Measurements from ENCODE around the gene KPRP. TPM values are rescaled to one million over a fixed set of nuclear protein-coding genes. Genes with fewer than 3 reads are reported as not detected.

KPRP gene, protein sequence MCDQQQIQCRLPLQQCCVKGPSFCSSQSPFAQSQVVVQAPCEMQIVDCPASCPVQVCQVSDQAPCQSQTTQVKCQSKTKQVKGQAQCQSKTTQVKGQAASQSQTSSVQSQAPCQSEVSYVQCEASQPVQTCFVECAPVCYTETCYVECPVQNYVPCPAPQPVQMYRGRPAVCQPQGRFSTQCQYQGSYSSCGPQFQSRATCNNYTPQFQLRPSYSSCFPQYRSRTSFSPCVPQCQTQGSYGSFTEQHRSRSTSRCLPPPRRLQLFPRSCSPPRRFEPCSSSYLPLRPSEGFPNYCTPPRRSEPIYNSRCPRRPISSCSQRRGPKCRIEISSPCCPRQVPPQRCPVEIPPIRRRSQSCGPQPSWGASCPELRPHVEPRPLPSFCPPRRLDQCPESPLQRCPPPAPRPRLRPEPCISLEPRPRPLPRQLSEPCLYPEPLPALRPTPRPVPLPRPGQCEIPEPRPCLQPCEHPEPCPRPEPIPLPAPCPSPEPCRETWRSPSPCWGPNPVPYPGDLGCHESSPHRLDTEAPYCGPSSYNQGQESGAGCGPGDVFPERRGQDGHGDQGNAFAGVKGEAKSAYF
- not detected in 2 replicates for total RNA-seq (2014; rRNA removed; shearing (Covaris generic))

DNA sequence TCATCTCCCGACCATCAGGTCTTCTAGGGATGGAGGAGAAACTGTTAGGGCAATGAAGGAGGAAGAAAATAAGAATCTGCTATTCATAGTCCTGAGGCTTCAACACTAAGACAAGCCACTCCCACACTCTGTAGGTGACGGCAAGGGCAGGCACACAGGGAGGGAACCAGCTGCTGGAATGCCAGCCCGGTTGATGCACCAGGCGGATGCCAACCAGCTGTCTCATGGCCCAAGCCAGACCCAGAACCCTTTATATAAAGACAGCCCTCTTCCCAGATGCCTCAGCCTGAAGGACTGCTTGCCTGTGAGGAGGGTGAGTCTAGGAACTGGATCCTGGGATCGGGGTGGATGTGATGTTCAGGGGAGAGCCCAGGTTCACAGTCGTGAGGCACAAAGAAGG lies at the start of gene KPRP:
KPRP (plus strand) TSS at position 279 of the 400 bp plus-strand sequence. CDS start 1,564 bp downstream, outside the sequence.
- no peaks in the 10 kb centered on the region for H3K9me3 ChIP-seq (replicated peaks)
- no peak within 1 kb of the TSS for H3K4me3 ChIP-seq
- H3K4me1 ChIP-seq, result no peaks in the 10 kb centered on the region
- H3K27ac ChIP-seq, result no peak within 1 kb of the TSS
- no peak for DNase-seq
- H3K27me3 ChIP-seq, result no peaks in the 10 kb centered on the region
- H3K36me3 ChIP-seq, result no peaks in the 10 kb centered on the region

DNA sequence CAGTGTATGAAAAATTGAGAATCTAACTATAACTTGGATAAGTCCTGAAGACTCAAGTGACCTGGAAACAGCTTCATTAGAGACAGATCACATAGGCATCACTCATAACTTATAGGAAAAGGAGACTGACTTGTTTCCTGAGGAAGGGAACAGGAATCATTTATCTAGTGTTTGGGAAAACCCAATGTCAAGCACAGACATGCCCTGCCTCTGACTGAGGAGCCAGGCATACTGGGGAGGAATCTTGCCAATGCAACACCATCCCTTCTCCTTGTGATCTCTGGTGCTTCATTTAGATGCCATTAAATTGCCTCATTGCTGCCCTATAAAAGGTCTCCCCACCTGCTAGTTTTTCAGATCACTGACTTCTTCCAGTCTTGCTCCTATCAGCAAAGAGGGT lies 39.6 kb upstream of the KPRP start:
- Histone ChIP-seq H3K27me3 (peaks cover 3% of the 10 kb centered on the region; the same call in 1 of the 2 replicates), H3K4me1 (no peaks in the 10 kb centered on the region), H3K27ac (no peak overlapping the region), H3K9me3 (replicated peaks) (no peaks in the 10 kb centered on the region), H3K36me3 (no peaks in the 10 kb centered on the region), H3K4me3 (no peak overlapping the region)
- DNase-seq, result no peak

DNA sequence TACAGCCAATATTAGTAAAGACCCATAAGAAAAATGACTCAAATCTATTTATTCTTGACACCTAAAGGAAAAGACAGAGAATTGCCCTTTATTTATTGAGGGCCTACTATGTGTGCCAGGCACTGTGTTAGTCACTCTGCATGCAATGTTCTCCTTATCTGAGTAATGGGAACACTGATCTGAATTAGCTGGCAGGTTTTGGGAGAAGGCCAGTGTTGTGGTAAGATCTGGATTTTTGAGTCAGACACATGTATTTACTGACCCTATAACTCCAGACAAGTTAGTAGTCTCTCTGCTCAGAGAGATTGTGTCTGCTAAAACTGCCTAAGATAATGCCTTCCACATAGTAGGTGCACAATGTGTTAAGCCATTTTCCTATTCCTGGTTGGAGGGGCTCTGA lies 32.6 kb upstream of the KPRP start:
- H3K36me3 ChIP-seq, result no peaks in the 10 kb centered on the region

DNA sequence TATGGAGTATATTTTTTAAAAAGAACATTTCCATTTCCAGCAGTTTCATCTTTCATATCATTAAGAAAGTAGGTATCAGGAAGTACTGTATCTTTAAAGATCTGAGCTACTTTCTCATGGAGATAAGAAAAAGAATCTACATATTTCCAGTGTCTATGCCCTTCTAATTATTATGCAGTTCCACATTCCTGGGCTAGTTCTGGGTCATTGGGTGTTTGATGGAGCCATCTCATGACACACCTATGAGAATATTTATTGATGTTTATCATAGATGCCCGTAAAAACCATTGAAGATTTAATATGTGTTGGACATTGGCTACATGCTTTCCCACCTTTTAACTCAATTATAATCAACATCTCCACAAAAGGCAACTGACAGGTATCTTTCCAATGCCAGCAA lies 28.8 kb upstream of the KPRP start:
- Histone ChIP-seq H3K27me3 (0 out of 2 replicates have a peak, but pooled peaks cover 2% of the 10 kb centered on the region), H3K9me3 (replicated peaks) (no peaks in the 10 kb centered on the region), H3K36me3 (no peaks in the 10 kb centered on the region), H3K27ac (no peak overlapping the region), H3K4me1 (no peaks in the 10 kb centered on the region), H3K4me3 (no peak overlapping the region)
- DNase-seq, result no peak

More for the DNA sequence above, 32.6 kb upstream of the KPRP start:
- no peaks in the 10 kb centered on the region for H3K4me1 ChIP-seq
- H3K27ac ChIP-seq, result no peak overlapping the region
- no peaks in the 10 kb centered on the region for H3K9me3 ChIP-seq (replicated peaks)
- DNase-seq, result no peak
- H3K27me3 ChIP-seq, result peaks cover 6% of the 10 kb centered on the region; the same call in 1 of the 2 replicates
- no peak overlapping the region for H3K4me3 ChIP-seq

DNA sequence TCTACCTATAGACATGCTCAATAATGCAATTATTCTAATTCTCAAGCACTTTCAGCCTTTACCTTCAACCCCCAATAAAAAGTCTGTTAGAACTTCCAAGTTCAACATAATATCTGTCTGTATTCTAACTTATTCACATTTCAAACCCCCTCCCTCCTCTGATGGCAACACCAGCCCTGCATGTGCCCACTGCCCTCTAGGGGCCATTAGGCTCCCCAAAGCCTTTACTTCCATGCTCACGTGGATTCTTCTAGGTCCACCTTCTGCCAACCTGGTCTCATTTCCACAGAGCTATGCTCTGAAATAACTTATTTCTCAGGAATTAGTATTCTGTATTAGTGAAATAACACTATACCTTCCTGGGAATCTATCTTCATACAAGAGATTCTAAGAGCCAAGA lies 22.2 kb upstream of the KPRP start:
- H3K27me3 ChIP-seq, result no peaks in the 10 kb centered on the region
- DNase-seq, result no peak
- no peak overlapping the region for H3K27ac ChIP-seq
- H3K4me3 ChIP-seq, result no peak overlapping the region
- no peaks in the 10 kb centered on the region for H3K9me3 ChIP-seq (replicated peaks)
- no peaks in the 10 kb centered on the region for H3K4me1 ChIP-seq
- no peaks in the 10 kb centered on the region for H3K36me3 ChIP-seq

DNA sequence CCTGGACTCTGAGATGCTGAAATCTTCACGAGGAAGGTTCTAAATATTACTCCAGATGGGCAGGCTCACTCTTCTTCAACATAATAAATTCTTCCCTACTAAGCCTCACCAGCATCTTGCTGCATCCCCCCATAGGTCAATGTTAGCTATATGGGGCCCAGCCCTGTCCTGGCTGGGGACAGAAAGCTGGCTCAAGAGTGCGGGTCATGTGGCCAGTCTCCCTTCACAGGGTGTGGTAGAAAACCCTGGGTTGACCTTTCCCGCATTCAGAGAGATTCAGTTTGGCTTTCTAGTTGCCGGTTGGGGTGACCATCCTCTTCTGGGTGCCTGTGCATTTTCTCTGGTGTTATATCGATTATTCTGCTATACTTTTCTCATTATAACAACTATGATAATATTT lies 19.8 kb upstream of the KPRP start:
- Histone ChIP-seq H3K27ac (no peak overlapping the region), H3K36me3 (no peaks in the 10 kb centered on the region), H3K4me3 (no peak overlapping the region), H3K9me3 (replicated peaks) (no peaks in the 10 kb centered on the region), H3K4me1 (no peaks in the 10 kb centered on the region), H3K27me3 (no peaks in the 10 kb centered on the region)
- no peak for DNase-seq

DNA sequence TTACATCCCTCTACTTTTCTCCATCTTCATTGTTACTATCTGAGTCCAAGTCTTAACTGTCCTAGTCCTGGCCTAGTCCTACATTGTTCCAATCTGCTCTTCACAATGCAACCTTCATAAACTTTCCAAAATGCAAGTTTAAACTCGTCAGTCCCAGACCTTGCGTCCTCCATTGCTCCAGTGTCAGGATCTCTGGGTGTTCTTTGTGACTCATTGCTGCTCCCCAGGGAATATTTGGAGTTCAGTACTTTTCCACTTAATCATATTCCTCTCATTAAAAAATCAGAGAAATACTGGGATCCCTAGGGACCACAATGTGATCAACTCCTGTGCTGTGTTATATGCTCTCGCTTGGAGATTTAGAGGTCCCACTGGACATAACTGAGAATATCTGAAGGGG lies 18.0 kb upstream of the KPRP start:
- H3K27me3 ChIP-seq, result no peaks in the 10 kb centered on the region
- H3K27ac ChIP-seq, result no peak overlapping the region
- no peaks in the 10 kb centered on the region for H3K4me1 ChIP-seq
- DNase-seq, result no peak
- no peaks in the 10 kb centered on the region for H3K36me3 ChIP-seq
- no peak overlapping the region for H3K4me3 ChIP-seq
- no peaks in the 10 kb centered on the region for H3K9me3 ChIP-seq (replicated peaks)

DNA sequence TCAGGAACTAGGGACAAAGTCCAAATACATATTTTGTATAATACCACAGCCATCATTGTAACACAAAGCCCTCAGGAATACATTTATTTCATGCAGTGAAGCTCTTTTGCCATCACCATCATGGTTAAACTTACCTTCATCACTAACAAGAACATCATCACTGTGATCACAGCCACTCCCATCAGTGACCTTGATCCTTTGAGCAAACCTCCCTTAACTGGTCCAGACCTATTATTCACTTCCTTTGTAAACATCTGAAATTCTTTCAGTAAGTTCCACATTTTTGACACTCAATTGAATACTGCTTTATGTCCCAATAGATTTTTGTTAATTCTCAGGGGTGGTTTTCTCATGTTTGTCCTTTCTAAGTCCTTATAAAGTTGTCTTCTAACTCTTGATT lies 16.2 kb upstream of the KPRP start:
- H3K27me3 ChIP-seq, result no peaks in the 10 kb centered on the region
- no peak overlapping the region for H3K27ac ChIP-seq
- no peak overlapping the region for H3K4me3 ChIP-seq
- H3K9me3 ChIP-seq (replicated peaks), result no peaks in the 10 kb centered on the region
- DNase-seq, result no peak
- H3K4me1 ChIP-seq, result no peaks in the 10 kb centered on the region
- no peaks in the 10 kb centered on the region for H3K36me3 ChIP-seq

DNA sequence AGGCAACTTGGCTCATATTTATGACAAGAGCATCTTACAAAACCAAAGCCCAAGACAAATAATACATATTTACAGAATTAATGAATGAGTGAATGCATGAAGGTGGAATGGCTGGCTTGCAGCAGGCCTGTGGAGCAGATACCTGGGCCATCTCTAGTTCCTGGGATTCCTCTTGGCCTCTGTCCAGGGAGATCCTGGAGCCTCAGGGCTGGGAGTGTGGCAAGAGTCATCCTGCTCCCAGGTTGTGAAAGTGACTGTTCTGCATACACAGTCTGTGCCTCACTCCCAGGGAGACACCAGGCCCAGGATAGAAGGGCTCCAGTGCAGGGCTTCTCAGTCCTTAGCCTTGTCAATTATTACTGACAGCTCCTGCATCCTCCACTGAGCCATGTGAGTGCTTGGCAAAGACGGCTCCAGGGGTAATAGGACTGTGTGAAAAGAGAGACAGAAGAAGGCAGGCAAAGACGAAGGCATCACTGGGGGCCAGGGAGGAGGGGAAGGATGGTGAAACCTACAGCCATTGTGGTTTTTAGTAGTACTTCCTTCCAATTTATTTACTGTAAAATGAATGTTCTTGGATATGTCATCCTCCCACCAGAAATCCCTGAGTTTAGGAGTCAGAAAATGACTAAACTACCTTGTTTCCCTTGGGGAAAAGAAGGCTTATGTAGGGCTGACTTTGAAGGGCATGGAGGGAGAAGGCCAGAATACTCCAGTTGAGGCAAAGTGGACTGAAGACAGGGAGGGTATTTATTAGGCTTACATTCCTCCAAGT lies 14.3 kb upstream of the KPRP start:
- no peaks in the 10 kb centered on the region for H3K27me3 ChIP-seq
- H3K27ac ChIP-seq, result no peak overlapping the region
- no peaks in the 10 kb centered on the region for H3K36me3 ChIP-seq
- H3K4me3 ChIP-seq, result no peak overlapping the region
- H3K4me1 ChIP-seq, result no peaks in the 10 kb centered on the region
- H3K9me3 ChIP-seq (replicated peaks), result no peaks in the 10 kb centered on the region
- no peak for DNase-seq

DNA sequence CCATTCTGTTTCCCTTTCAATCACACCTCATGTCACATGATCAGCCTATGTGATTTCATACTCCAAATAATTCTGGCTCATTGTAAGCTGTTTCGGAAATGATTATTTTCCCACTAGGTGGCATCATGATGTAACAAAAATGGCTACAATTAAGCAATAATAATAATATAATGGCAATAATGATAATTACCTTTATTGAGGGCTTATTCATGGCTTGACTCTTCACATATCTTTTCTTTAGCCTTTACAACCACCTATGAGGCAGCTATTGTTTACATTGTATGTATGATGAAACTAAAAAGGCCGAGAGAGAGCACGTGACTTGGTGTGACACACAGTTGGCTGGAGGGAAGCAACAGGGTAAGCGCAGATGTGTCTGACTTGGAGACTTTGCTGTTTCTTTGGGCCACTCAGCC lies 12.5 kb upstream of the KPRP start:
- Histone ChIP-seq H3K4me3 (no peak overlapping the region), H3K4me1 (no peaks in the 10 kb centered on the region), H3K27ac (no peak overlapping the region), H3K36me3 (no peaks in the 10 kb centered on the region), H3K27me3 (no peaks in the 10 kb centered on the region), H3K9me3 (replicated peaks) (no peaks in the 10 kb centered on the region)
- no peak for DNase-seq

DNA sequence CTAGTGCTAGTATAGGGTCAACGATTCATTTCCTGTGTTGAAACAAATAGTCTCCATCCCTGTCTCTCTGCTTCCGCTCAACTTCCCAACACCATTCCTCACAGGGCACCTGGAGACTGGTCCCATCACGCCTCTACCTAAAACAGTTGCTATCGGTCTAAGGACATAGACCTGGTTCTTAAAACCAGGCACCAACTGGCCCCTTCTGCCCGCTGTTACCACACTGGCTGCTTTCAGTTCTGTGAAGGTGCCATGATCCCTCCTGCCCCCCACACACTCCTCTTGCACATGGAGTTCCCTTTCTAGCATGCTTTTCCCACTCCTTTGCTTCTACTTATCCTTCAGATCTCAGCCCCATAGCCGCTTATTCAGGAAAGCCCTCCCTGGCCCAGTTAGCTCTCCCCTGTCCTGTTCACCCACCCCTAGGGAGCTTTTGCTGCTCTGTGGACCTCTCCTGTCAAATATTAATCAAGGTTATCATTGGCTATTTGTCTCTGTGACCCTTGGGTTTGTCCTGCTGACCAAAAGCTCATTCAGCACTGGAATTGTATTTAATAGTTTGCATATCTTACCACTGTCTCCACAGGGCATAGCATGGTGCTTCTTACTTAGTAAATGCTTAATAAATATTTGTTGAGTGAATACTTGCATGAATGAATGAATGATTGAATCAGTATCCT lies 11.9 kb upstream of the KPRP start:
- H3K9me3 ChIP-seq (replicated peaks), result no peaks in the 10 kb centered on the region
- no peak overlapping the region for H3K4me3 ChIP-seq
- no peaks in the 10 kb centered on the region for H3K36me3 ChIP-seq
- H3K27me3 ChIP-seq, result no peaks in the 10 kb centered on the region
- H3K27ac ChIP-seq, result no peak overlapping the region
- no peaks in the 10 kb centered on the region for H3K4me1 ChIP-seq
- DNase-seq, result no peak

DNA sequence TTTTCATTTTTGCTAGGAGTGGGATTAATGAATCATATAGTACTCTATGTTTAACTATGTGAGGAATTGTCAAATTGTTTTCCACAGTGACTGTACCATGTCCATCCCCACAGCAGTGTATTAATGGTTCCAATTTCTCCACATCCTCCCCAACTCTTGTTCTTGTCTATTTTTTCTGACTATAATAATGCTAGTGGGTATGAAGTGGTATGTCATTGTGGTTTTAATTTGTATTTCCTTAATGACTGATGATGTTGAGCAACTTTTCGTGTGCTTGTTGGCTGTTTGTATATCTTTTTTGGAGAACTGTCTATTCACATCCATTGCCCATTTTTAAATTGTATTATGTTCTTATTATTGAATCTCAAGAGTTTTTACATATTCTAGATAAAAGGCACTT lies 10.0 kb upstream of the KPRP start:
- DNase-seq, result no peak
- Histone ChIP-seq H3K27ac (no peak overlapping the region), H3K9me3 (replicated peaks) (no peaks in the 10 kb centered on the region), H3K27me3 (no peaks in the 10 kb centered on the region), H3K36me3 (no peaks in the 10 kb centered on the region), H3K4me1 (no peaks in the 10 kb centered on the region), H3K4me3 (no peak overlapping the region)

DNA sequence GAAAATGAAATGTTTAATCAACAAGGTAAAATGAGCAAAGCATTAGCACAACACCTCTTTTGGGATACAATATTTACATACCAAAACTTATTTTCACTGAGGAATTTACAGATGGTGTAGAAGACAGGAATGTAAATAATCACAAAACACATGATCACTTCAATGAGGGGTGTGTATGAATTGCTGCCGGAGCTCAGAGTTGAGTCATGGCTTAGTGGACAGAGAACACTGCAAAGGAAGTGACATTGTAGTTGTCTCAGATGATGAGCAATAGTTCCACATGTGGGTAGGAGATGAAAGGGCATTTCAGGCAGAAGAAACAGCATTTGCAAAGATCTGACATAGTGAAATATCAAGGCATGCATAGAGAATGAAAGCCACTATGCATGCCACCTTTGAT lies 5.6 kb upstream of the KPRP start:
- H3K27ac ChIP-seq, result no peak overlapping the region
- no peak overlapping the region for H3K4me3 ChIP-seq
- no peaks in the 10 kb centered on the region for H3K9me3 ChIP-seq (replicated peaks)
- no peak for DNase-seq
- H3K4me1 ChIP-seq, result no peaks in the 10 kb centered on the region
- H3K36me3 ChIP-seq, result no peaks in the 10 kb centered on the region
- H3K27me3 ChIP-seq, result no peaks in the 10 kb centered on the region

DNA sequence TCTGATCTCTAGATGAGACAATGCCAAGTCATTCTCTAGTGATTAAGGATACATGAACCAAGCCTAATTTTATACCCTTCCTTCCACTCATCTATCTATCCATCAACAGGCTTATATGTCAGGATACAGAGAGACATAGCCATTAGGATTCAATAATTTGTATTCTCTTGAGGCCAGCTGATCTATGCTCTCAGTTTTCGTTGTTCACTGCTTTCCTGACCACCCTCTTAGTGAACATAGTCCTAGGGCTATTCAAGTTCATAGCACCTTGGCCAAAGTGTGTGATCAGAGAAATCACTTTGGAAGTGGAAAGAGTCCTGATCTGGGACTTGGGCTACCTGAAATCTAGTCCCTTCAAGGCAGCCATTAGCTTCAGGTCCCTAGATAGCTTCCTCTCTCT lies 4.2 kb upstream of the KPRP start:
- H3K4me3 ChIP-seq, result no peak overlapping the region
- no peaks in the 10 kb centered on the region for H3K27me3 ChIP-seq
- H3K27ac ChIP-seq, result no peak overlapping the region
- H3K36me3 ChIP-seq, result no peaks in the 10 kb centered on the region
- DNase-seq, result no peak
- no peaks in the 10 kb centered on the region for H3K9me3 ChIP-seq (replicated peaks)
- H3K4me1 ChIP-seq, result no peaks in the 10 kb centered on the region

DNA sequence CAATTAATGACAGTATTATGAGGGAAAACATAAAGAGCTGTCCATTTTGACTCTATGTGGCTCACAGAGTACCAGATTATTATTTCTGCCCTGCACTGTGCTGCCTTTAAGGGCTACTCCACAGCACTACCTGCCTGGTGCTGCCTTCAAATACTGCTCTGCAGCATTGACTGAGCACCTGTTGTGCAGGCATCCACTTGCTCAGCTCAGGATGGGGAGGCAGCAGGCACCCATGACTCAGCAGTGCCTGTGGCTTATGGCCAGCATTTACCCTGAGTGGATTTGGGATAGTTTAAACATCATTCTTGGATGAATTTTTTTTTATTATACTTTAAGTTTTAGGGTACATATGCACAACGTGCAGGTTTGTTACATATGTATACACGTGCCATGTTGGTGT lies 953 bp upstream of the KPRP start:
- H3K27me3 ChIP-seq, result no peaks in the 10 kb centered on the region
- H3K27ac ChIP-seq, result no peak overlapping the region
- DNase-seq, result no peak
- no peaks in the 10 kb centered on the region for H3K36me3 ChIP-seq
- H3K9me3 ChIP-seq (replicated peaks), result no peaks in the 10 kb centered on the region
- H3K4me3 ChIP-seq, result no peak overlapping the region
- H3K4me1 ChIP-seq, result no peaks in the 10 kb centered on the region

All from SJCRH30 (cell line).